C4-2B (cell line): ENCODE results near the gene CDKN1B.

Source experiments
- CTCF ChIP-seq: fragments of 450-650 bp; conservative IDR thresholded peaks from 2 replicates; pipeline ENCODE4 v1.5.1; 2017; ENCODE audit warnings: mild to moderate bottlenecking
- ZFX ChIP-seq: fragments of 450-650 bp; IDR thresholded peaks from 2 replicates; pipeline ENCODE4 v1.6.1; 2017

- TF ChIP-seq CTCF (no peak), ZFX (no peak)
These were observed 30.2 kb upstream of the CDKN1B start for GRCh38 chr12:12686925-12687324.
